Measurements from ENCODE around the gene NDUFB2.
"Not testable (repeated sequence)": the region's sequence is repeated elsewhere in the genome, so short reads cannot be mapped to it uniquely, and the experiment has no call there.

The NDUFB2 gene

GRCh38 chr7:140676306-140676705, 20.2 kb upstream of the NDUFB2 start:
- H3K4me1 ChIP-seq = peaks cover 23% of the 10 kb centered on the region
- in situ Hi-C loops (cut with MboI; ENCODE audit: low sequenced_read_pairs) = no loop called here
- no peaks in the 10 kb centered on the region for H3K9me3 ChIP-seq
- H3K36me3 ChIP-seq (replicated peaks) = peaks cover 24% of the 10 kb centered on the region
- no peak overlapping the region for H3K4me3 ChIP-seq
- no peaks in the 10 kb centered on the region for H3K27me3 ChIP-seq (ENCODE audit: low read depth)
- no peak for DNase-seq (ENCODE audit: low spot score in 2 of 2)

GRCh38 chr7:140676956-140677355, 19.6 kb upstream of the NDUFB2 start:
- peaks cover 24% of the 10 kb centered on the region for H3K36me3 ChIP-seq (replicated peaks)
- H3K9me3 ChIP-seq; H3K4me3 ChIP-seq; in situ Hi-C loops (cut with MboI; ENCODE audit: low sequenced_read_pairs); DNase-seq (ENCODE audit: low spot score in 2 of 2); H3K27me3 ChIP-seq (ENCODE audit: low read depth): not testable (repeated sequence)
- H3K4me1 ChIP-seq = peaks cover 23% of the 10 kb centered on the region

- Histone ChIP-seq H3K9me3 (no peaks in the 10 kb centered on the region), H3K36me3 (replicated peaks) (peaks cover 24% of the 10 kb centered on the region), H3K27me3 (ENCODE audit: low read depth) (no peaks in the 10 kb centered on the region), H3K4me3 (no peak overlapping the region), H3K4me1 (peaks cover 20% of the 10 kb centered on the region)
- no peak for DNase-seq (ENCODE audit: low spot score in 2 of 2)
- in situ Hi-C loops (cut with MboI; ENCODE audit: low sequenced_read_pairs) = no loop called here
Observed at GRCh38 chr7:140677496-140677895, 19.0 kb upstream of the NDUFB2 start.

GRCh38 chr7:140678081-140678815, 18.3 kb upstream of the NDUFB2 start:
- in situ Hi-C loops (cut with MboI; ENCODE audit: low sequenced_read_pairs) = no loop called here
- H3K36me3 ChIP-seq (replicated peaks) = peaks cover 24% of the 10 kb centered on the region

GRCh38 chr7:140678816-140679130, 17.7 kb upstream of the NDUFB2 start:
- H3K4me1 ChIP-seq = peaks cover 17% of the 10 kb centered on the region
- H3K9me3 ChIP-seq = no peaks in the 10 kb centered on the region
- H3K27me3 ChIP-seq (ENCODE audit: low read depth) = no peaks in the 10 kb centered on the region
- in situ Hi-C loops (cut with MboI; ENCODE audit: low sequenced_read_pairs) = no loop called here
- peaks cover 24% of the 10 kb centered on the region for H3K36me3 ChIP-seq (replicated peaks)
- no peak for DNase-seq (ENCODE audit: low spot score in 2 of 2)
- H3K4me3 ChIP-seq = no peak overlapping the region

More at GRCh38 chr7:140678081-140678815, 18.3 kb upstream of the NDUFB2 start:
- Histone ChIP-seq H3K27me3 (ENCODE audit: low read depth) (no peaks in the 10 kb centered on the region), H3K4me1 (peaks cover 20% of the 10 kb centered on the region), H3K9me3 (no peaks in the 10 kb centered on the region), H3K4me3 (no peak overlapping the region)
- DNase-seq (ENCODE audit: low spot score in 2 of 2) = no peak

- in situ Hi-C loops (cut with MboI; ENCODE audit: low sequenced_read_pairs) = no loop called here
- Histone ChIP-seq H3K9me3 (no peaks in the 10 kb centered on the region), H3K27me3 (ENCODE audit: low read depth) (no peaks in the 10 kb centered on the region), H3K36me3 (replicated peaks) (peaks cover 24% of the 10 kb centered on the region), H3K4me1 (peaks cover 13% of the 10 kb centered on the region), H3K4me3 (no peak overlapping the region)
- no peak for DNase-seq (ENCODE audit: low spot score in 2 of 2)
Observed at GRCh38 chr7:140679186-140679585, 17.3 kb upstream of the NDUFB2 start.

- DNase-seq (ENCODE audit: low spot score in 2 of 2) = no peak
- Histone ChIP-seq H3K27me3 (ENCODE audit: low read depth) (no peaks in the 10 kb centered on the region), H3K4me1 (no peaks in the 10 kb centered on the region; the same call in 1 of the 2 replicates), H3K36me3 (replicated peaks) (peaks cover 23% of the 10 kb centered on the region), H3K9me3 (no peaks in the 10 kb centered on the region), H3K4me3 (no peak overlapping the region)
- in situ Hi-C loops (cut with MboI; ENCODE audit: low sequenced_read_pairs) = no loop called here
Observed at GRCh38 chr7:140680886-140681285, 15.6 kb upstream of the NDUFB2 start.

GRCh38 chr7:140681766-140682165, 14.7 kb upstream of the NDUFB2 start:
- Histone ChIP-seq H3K9me3 (no peaks in the 10 kb centered on the region), H3K4me3 (no peak overlapping the region), H3K36me3 (replicated peaks) (peaks cover 17% of the 10 kb centered on the region), H3K27me3 (ENCODE audit: low read depth) (no peaks in the 10 kb centered on the region), H3K4me1 (no peaks in the 10 kb centered on the region)
- DNase-seq (ENCODE audit: low spot score in 2 of 2) = no peak
- in situ Hi-C loops (cut with MboI; ENCODE audit: low sequenced_read_pairs) = no loop called here

GRCh38 chr7:140683657-140684056, 12.9 kb upstream of the NDUFB2 start:
- in situ Hi-C loops (cut with MboI; ENCODE audit: low sequenced_read_pairs) = no loop called here
- no peak overlapping the region for H3K4me3 ChIP-seq
- peaks cover 19% of the 10 kb centered on the region for H3K36me3 ChIP-seq (replicated peaks)
- no peak for DNase-seq (ENCODE audit: low spot score in 2 of 2)
- H3K9me3 ChIP-seq = no peaks in the 10 kb centered on the region
- no peaks in the 10 kb centered on the region for H3K4me1 ChIP-seq
- H3K27me3 ChIP-seq (ENCODE audit: low read depth) = no peaks in the 10 kb centered on the region

- no peaks in the 10 kb centered on the region for H3K4me1 ChIP-seq
- no peak overlapping the region for H3K4me3 ChIP-seq
- DNase-seq (ENCODE audit: low spot score in 2 of 2) = no peak
- H3K36me3 ChIP-seq (replicated peaks) = peaks cover 19% of the 10 kb centered on the region
- no peaks in the 10 kb centered on the region for H3K27me3 ChIP-seq (ENCODE audit: low read depth)
- no peaks in the 10 kb centered on the region for H3K9me3 ChIP-seq
- in situ Hi-C loops (cut with MboI; ENCODE audit: low sequenced_read_pairs) = no loop called here
Observed at GRCh38 chr7:140684066-140684950, 12.2 kb upstream of the NDUFB2 start.

- Histone ChIP-seq H3K4me1 (no peaks in the 10 kb centered on the region), H3K36me3 (replicated peaks) (peaks cover 16% of the 10 kb centered on the region), H3K4me3 (no peak overlapping the region), H3K9me3 (no peaks in the 10 kb centered on the region), H3K27me3 (ENCODE audit: low read depth) (no peaks in the 10 kb centered on the region)
- in situ Hi-C loops (cut with MboI; ENCODE audit: low sequenced_read_pairs) = no loop called here
- DNase-seq (ENCODE audit: low spot score in 2 of 2) = no peak
Observed at GRCh38 chr7:140685407-140686087, 11.0 kb upstream of the NDUFB2 start.

- in situ Hi-C loops (cut with MboI; ENCODE audit: low sequenced_read_pairs) = no loop called here
- peaks cover 21% of the 10 kb centered on the region for H3K36me3 ChIP-seq (replicated peaks)
Observed at GRCh38 chr7:140686921-140687320, 9.6 kb upstream of the NDUFB2 start.

GRCh38 chr7:140688341-140688740, 8.2 kb upstream of the NDUFB2 start:
- DNase-seq (ENCODE audit: low spot score in 2 of 2) = no peak
- H3K27me3 ChIP-seq (ENCODE audit: low read depth) = no peaks in the 10 kb centered on the region
- H3K36me3 ChIP-seq (replicated peaks) = peaks cover 26% of the 10 kb centered on the region
- in situ Hi-C loops (cut with MboI; ENCODE audit: low sequenced_read_pairs) = no loop called here
- no peaks in the 10 kb centered on the region for H3K4me1 ChIP-seq
- H3K4me3 ChIP-seq = no peak overlapping the region
- H3K9me3 ChIP-seq = no peaks in the 10 kb centered on the region

More at GRCh38 chr7:140686921-140687320, 9.6 kb upstream of the NDUFB2 start:
- no peak for DNase-seq (ENCODE audit: low spot score in 2 of 2)
- Histone ChIP-seq H3K27me3 (ENCODE audit: low read depth) (no peaks in the 10 kb centered on the region), H3K4me3 (no peak overlapping the region), H3K4me1 (no peaks in the 10 kb centered on the region), H3K9me3 (no peaks in the 10 kb centered on the region)

Data from HAP-1 (cell line).